AG10803 (cell line): Measurements from ENCODE around the gene AGO4.
A peak's percentile ranks its signal among the peaks of the same experiment; 100 is the strongest.
"Not testable (repeated sequence)": the region's sequence is repeated elsewhere in the genome, so short reads cannot be mapped to it uniquely, and the experiment has no call there.

Source experiments
- DNase-seq: peaks from one replicate; pipeline ENCODE4 v3.0.0; 2010; ENCODE audit warnings: low read depth
- H3K4me3 ChIP-seq: 2 replicates; pipeline ENCODE4 v1.5.1; 2011; ENCODE audit warnings: mild to moderate bottlenecking, low read length, control low read depth
- CTCF ChIP-seq: conservative IDR thresholded peaks from 2 replicates; pipeline ENCODE4 v1.5.1; 2011; ENCODE audit warnings: mild to moderate bottlenecking, low read length, control low read depth, inconsistent platforms

Gene AGO4

GRCh38 chr1:35883635-35884101 is 75.9 kb downstream of the AGO4 start:
- DNase-seq, result peak; percentile 22
- TF ChIP-seq CTCF, result no peak
- H3K4me3 ChIP-seq, result peak overlapping the region; percentile 99

- no peak for TF ChIP-seq CTCF
- no peak for DNase-seq
- no peak overlapping the region for H3K4me3 ChIP-seq
Observed at GRCh38 chr1:35884934-35885333, 77.1 kb downstream of the AGO4 start.

GRCh38 chr1:35885961-35886558 is 78.2 kb downstream of the AGO4 start:
- H3K4me3 ChIP-seq, result no peak overlapping the region
- no peak for TF ChIP-seq CTCF
- DNase-seq, result no peak

- no peak for DNase-seq
- H3K4me3 ChIP-seq, result no peak overlapping the region
- no peak for TF ChIP-seq CTCF
Observed at GRCh38 chr1:35886577-35887431, 79.0 kb downstream of the AGO4 start.

- H3K4me3 ChIP-seq, result no peak overlapping the region
- TF ChIP-seq CTCF, result no peak
- no peak for DNase-seq
Observed at GRCh38 chr1:35887508-35887907, 79.7 kb downstream of the AGO4 start.

- no peak overlapping the region for H3K4me3 ChIP-seq
- no peak for DNase-seq
- TF ChIP-seq CTCF, result no peak
Observed at GRCh38 chr1:35888255-35888654, 80.4 kb downstream of the AGO4 start.

GRCh38 chr1:35888981-35889380 is 81.2 kb downstream of the AGO4 start:
- DNase-seq, result not testable (repeated sequence)

More at GRCh38 chr1:35888981-35889380, 81.2 kb downstream of the AGO4 start:
- not testable (repeated sequence) for H3K4me3 ChIP-seq
